Breast epithelium (tissue), 3 donors: ENCODE measurements around the gene ZNF646.

Experiments used
- POLR2A ChIP-seq: fragments of 450-650 bp; IDR thresholded peaks from one replicate; pipeline ENCODE4 v1.6.1; 2016; ENCODE audit warnings: antibody characterized with exemption, mild to moderate bottlenecking, moderate library complexity
- POLR2AphosphoS5 ChIP-seq, 3 donors: sonication (generic); formaldehyde crosslinking; IDR thresholded peaks; one replicate each; pipeline ENCODE4 v1.6.1; 2017; ENCODE audit warnings: antibody characterized with exemption in 3 of 3

DNA sequence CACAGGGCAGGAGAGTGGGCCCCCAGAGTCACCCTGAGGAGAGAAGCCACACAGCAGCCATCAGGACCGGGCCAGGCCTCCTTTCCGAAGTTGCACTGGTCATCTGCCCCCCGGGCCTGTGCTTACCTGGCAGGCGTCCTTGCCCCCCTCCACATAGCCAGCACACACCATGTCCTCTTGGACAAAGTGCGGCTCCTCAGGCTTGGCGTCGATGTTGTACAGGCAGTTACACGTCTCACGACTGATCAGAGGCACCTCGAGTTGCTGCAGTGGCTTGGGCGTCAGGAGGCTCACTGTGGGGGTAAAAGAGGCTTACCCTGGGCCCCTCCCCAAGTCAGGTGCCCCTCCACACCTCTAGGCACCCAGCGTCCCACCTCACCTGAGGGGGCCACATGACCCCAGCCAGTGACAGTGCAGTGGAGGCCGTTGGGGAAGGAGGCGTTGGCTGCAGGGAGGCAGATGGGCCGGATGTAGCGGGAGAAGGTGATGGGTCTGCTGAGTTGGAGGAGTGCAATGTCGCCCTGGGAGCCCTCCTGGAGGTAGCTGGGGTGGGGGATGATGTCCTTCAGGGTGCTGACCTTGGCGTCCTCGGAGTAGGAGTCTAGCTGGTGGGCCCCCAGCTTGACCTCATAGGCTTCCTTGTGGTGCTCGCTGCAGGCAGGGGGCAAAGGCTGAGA is 58.2 kb downstream of the ZNF646 start:
- TF ChIP-seq POLR2A (no peak), POLR2AphosphoS5 (IDR thresholded peaks at IDR 0.05) (no peak)
